Right kidney (tissue), 1 donor: ENCODE data around the gene CCDC188.
"Not testable (repeated sequence)": the region's sequence is repeated elsewhere in the genome, so short reads cannot be mapped to it uniquely, and the experiment has no call there.

Experiments
- DNase-seq: peaks from one replicate; pipeline ENCODE4 v3.0.0-alpha.2; 2016

Gene CCDC188

DNA sequence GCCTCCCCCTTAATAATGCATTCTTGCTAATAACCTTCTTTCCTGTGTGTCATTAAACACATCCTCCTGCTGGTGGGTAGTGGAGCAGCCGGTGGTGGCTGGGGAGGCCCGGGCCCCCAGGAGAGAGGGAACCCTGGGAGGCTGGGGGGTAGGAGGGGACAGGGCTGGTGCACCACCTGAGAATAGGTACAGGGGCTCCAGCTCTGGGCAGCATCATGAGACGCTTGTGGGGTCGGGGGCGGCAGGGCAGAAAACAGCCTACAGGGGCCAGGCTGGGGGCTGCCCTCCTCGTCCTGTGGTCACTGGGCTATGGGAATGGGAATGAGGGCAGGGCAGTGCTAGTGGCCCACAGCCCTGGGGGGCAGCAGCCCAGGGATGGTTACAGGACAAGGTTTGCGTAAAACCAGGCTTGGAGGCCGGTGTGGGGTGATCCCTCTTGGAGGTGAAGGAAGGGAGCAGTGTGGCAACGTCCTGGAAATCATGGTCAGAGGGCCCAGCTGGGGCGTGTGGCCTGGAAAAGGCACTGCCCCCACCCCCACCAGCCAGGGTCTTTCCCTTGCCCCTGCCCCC lies 18.5 kb upstream of the CCDC188 start:
- no peak for DNase-seq

DNA sequence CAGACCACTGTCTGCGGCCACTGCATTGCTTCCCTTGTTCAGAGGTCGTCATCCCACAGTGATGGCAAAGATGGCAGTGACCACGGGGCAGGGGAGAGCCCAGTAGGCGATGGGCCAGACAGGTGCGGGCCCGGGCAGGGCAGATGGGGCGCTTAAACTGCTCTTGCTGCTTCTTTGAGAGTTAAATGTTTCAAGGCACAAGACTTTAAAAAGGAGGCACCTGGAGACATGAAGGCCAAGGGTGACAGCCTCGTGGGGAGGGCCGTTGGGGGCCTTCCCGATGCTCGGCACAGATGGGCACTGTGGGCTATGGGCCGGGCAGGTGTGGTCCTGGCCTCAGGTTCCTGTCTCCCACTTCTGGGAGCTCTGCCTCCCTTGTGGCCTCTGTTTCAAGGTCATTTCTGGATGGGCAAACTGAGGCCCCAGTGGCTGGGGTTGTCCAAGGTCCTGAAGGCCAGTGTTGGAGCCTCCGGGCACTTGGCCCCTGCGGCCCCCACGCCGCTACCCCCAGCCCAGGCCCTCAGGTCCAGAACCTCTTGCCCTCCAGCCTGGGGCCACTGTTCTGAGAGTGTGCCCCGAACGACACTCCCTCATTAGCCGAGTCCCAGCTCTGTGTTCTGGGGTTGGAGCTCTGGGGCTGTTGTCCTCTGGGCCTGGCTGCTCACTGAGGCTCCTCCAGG lies 16.9 kb upstream of the CCDC188 start:
- no peak for DNase-seq

DNA sequence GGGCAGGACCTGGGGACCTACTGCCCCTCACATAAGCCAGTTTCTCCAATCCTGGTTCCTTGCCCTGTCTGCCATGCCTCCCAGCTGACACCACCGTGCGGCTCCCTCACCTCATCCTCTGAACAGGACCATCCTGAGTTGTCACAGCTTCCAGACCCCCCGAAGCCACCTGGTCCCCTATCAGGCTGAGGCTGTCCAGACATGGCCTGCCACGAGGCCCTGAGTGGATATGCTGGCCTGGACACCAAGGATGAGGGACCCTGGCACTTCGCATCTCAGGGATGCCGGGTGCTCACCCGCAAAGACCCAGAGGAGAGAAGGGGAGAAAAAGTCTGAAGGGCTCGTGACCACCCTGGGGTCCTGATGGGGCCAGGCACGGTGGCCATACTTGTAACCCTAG lies 15.8 kb upstream of the CCDC188 start:
- DNase-seq: no peak

DNA sequence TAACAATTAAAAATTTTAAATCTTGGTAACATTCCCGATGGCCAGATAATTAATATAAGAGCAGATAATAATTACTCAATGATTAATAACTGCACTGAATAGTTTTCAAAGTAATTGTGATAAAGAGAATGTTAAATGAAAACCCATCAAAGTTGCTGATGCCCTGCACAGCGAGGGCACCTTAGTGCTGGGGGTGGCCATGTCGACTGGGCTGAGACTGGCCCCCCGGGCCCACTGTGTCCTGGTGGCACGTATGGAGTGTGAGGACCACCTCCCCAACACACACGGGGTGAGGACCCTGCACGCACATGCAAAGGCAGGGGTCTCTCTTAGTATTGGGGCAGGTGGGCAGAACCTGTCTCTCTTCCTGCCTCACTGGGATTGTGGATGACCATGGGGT lies 15.1 kb upstream of the CCDC188 start:
- no peak for DNase-seq

- DNase-seq: no peak
These were observed 14.6 kb upstream of the CCDC188 start for GRCh38 chr22:20165421-20165820.

- no peak for DNase-seq
These were observed 14.0 kb upstream of the CCDC188 start for GRCh38 chr22:20164863-20165262.

DNA sequence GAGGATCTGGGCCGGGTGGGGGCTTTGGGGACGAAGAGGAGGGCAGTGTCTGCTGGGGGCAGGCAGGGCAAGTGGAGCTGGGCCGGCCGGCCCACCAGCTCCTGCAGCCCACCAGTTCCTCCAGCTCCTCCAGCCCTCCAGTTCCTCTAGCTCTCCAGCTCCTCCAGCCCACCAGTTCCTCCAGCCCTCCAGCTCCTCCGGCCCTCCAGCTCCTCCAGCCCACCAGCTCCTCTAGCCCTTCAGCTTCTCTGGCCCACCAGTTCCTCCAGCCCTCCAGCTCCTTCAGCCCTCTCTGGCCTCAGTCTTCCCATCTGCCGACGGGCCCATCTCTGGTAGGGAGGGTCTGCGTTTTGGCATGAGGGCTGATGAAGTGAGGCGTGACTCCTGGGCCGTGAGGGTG lies 9.2 kb upstream of the CCDC188 start:
- DNase-seq: no peak

DNA sequence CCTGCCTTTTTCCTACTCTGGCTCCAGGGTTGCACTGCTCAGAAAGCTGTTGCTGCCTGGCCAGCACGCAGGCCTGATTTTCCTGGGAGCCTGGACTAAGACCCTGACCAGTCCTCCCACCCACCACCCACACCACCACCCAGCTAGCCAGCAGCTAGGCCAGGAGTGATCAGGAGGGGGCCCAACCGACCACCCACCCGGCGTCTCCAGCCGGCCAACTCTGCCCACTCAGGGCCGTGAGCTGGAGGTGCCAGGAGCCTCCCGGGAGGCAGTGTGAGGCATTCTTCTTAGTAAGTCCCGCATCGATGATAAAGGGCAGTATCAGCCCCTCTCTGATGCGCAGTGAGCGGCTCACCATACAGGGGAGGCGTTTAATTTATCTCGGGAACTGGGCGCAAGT lies 8.7 kb upstream of the CCDC188 start:
- DNase-seq: not testable (repeated sequence)

DNA sequence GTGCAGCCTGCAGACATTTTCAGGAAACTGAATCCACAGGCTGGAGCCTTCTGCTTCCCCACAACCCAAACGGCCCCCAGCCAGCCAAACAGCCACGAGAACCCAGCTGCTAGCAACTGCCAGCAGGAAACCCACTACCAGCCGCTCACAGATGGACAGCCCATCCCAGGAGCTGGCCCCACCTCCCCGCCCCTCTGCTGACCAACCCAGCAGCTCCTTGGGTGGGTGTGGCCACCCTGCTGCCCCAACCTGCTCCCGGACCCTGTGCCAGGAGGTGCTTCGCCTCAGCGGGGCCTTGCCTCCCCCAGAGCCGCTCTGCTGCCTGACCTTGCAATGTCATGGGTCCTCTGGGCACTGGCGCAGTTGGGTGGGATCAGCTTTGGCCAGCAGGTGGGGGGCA lies 8.2 kb upstream of the CCDC188 start:
- DNase-seq: peak; percentile 59

DNA sequence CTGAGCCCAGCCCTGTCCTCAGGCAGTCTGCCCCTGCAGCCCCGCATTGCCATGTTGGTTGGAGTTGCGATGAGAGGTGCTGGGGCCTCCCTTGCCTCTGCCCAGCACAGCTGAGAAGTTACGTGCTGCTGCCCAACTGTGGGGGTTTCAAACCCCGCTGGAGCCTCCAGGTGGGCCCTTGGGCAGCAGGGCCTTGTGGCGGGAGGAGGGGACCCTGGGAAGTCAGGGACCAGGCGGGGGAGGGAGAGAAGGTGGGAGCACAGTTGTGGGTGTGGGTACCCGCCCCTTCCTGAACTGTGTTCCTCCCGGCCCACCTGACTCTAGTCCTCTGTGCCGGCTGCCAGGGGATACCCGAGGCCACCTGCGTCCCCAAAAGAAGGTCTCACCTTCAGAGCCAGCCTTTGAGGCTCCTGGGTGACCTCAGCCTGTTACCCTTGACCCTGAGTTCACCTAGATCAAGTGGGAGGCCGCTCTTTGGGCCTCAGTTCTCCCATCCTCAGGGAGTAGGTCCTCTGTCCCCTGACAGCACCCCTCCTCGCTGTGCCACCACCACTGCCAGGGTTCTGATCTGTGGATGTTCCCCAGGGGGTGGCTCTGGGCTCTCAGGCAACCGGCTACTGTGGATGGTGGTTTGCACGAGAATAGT lies 7.7 kb upstream of the CCDC188 start:
- no peak for DNase-seq

DNA sequence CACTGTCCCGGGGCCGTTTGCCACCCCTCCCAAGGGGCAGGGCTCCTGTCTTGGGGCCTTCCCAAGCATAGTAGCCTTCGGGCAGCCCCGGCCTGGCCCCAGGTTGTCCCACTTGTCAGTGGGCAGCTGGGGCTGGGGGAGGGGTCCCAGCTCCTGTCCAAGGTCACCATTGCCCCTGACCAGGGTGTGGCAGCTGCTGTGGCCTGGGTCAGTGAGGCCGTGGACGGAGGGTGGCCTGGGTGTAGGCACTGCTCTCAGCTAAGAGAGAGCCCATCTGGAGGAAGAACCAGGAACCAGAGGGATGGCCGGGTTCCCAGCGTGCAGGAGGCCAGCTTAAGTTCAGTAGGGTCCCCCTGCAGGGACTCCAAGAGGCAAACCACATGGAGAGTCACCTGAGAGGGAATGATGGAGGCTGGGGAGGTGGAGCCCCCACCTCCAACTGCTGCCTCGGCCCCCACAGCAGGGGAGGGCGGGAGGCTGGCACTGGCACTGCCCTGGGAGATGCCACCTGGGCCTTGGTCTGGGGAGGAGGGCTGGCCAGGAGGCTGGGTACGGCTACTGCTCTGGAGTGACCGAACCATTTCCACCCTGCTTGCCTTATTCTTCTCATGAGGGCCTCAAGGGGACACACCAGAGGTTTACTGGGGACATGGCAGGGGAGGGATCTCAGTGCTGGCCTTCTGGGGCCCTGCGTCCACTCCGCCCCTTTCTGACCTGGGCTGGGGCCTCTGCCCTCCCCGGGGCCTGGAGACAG lies 6.8 kb upstream of the CCDC188 start:
- DNase-seq: no peak

DNA sequence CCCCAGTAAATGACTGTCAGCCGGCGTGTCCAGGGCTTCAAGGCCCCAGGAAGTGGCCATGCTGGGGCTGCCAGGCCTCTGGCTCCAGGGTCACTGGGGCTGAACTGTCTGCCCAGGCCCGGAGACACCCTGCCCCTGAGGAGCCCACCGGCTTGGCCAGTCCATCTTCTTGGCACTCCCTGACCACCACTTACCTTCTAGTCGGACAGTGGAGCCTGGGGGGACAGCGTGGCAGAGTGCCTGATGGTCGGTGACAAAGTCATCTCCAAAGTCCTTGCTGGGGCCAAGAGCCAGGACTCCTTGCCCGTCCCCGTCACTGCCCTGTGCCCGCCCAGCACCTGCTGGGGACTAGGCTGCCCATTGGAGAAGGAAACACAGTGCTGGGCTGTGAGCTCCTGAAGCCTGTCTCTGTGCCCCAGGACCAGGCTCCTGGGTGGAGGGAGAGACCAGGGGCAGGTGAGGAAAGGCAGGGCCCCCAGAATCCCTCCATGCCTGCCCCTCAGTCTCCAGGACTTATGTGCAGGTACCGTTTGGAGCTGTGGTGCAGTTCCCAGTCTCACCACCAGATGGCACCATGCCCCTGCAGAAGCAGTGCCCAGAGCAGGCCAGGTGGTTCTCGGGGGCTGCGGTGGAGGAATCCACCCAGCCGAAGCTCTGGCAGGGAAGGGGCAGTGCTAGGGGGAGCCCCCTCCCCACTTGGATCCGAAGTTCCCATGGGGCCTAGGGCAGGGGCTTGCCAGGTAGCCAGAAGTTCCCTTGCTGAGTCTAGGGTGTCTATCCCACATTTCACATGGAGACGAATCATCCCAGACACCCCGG lies 6.0 kb upstream of the CCDC188 start:
- peak; percentile 79 for DNase-seq

DNA sequence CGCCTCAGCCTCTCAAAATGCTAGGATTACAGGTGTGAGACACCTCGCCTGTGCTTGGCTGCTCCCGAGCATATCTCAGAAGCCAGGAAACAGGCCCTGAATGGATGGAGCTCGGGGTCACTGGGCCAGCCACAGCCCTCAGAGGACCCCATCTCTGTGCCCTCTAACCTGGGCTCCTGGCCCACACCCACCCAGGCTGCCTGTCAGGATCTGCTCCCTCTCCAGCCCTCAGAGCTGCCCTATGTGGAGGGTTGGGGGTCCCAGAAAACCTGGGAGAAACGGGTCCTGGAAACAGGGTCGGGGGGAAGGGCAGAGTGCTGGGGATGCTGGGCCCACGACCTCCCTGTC lies 5.2 kb upstream of the CCDC188 start:
- DNase-seq: no peak

DNA sequence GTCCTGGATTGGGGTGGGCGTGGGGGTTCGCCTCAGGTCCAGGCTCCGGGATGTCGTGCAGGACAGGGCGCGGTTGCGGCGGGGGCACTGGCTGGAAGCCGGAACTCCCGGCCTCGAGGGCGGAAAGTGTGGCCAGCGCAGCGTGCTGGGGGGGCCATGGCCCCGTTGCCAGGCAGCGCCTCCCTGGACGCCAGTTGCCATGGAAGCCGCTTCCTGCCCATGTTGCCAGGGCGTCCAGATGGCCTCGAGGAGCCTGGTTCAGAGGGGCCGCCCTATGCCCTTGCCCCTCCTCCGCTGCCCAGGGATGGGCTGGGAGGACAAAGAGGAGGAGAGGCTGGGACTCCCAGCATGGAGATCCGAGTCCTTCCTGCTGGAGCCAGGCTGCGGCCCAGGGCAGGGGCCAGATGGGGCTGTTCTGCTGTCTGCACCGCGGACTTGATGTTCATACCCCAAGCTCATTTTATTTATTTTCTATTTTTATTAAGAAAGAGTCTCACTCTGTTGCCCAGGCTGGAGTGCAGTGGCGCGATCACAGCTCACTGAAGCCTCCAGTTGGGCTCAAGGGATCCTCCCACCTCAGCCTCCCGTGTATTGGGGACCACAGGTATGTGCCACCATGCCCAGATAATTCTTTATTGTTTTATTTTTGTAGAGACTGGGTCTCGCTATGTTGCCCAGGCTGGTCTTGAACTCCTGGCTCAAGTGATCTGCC lies 4.6 kb upstream of the CCDC188 start:
- no peak for DNase-seq

DNA sequence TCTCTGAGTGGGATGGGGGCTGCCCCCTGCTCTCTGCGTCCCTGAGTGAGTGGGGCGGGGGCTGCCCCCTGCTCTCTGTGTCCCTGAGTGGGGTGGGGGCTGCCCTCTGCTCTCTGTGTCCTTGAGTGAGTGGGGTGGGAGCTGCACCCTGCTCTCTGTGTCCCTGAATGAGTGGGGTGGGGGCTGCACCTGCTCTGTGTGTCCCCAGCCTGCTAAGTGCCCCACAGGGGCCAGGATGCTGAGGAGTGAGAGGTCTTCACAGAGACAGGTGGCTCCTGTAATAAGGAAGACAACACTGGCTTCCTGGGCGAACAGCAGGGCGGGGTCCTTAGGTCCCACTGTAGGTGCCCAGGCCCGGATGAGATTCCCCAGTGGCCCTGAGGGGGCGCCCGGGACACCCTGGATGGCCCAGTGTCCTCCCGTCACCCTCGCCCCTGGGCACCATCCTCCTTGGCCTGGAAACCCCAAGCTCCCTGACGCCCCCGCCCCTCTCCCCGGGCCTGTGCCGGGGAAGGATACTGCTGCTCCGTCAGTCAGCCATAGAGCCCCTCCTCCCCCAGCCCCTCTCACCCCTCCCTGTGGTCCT lies 3.8 kb upstream of the CCDC188 start:
- no peak for DNase-seq

DNA sequence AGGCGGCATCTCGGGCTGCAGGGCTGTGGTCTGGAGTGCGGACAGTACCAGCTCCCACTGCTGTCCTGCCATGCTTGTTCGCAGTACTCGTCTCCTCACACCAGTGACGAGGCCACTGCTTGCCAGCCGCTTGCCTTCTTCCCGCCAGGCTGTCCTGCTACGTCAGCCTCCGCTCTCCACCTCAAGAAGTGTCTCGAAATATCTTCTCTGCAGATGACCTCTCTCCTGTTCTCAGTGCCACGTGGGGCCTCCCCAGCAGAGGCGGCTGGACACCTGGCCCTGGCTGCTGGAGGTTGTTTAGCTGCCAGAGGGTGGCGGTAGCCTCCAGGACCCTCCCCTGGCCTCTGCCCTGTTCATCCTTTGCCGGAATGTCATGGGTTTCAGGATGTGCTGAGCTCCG lies 3.1 kb upstream of the CCDC188 start:
- no peak for DNase-seq

DNA sequence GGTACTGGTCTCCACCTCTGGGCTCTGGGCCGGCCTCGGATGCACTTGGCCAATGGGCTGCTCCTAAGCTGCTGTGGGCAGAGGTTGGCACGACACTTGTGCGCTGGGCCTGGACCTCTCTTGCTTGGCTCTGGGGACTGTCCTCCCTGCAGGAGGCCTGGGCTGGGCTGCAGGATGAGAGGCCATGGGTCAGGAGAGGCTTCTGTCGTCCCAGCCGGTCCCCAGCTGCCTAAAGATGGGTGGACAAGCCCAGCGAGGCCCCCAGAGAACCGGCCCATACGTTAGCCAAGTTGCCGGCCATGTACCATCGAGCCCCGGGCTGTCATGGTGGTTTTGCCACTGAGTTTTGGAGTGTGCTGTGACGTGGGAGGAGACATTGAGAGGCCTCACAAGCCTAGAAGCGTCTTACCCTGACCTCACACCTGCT lies 1.6 kb upstream of the CCDC188 start:
- DNase-seq: no peak

DNA sequence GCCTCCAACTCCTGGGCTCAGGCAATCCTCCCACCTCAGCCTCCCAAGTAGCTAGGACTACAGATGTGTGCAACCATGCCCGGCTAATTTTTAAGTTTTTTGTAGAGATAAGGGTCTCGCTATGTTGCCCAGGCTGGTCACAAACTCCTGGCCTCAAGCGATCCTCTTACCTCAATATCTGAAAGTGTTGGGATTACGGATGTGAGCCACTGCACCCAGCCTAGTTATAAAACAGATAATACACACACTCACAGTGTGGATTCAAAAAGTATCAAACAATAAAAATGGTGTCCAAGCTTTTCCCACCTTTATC lies 377 bp upstream of the CCDC188 start:
- no peak for DNase-seq

GRCh38 chr22:20149257-20150250 lies 1.3 kb downstream of the CCDC188 start:
- no peak for DNase-seq

GRCh38 chr22:20148414-20148813 lies 2.4 kb downstream of the CCDC188 start:
- no peak for DNase-seq
